Measurements from ENCODE around the gene SOWAHB.

SOWAHB gene

DNA sequence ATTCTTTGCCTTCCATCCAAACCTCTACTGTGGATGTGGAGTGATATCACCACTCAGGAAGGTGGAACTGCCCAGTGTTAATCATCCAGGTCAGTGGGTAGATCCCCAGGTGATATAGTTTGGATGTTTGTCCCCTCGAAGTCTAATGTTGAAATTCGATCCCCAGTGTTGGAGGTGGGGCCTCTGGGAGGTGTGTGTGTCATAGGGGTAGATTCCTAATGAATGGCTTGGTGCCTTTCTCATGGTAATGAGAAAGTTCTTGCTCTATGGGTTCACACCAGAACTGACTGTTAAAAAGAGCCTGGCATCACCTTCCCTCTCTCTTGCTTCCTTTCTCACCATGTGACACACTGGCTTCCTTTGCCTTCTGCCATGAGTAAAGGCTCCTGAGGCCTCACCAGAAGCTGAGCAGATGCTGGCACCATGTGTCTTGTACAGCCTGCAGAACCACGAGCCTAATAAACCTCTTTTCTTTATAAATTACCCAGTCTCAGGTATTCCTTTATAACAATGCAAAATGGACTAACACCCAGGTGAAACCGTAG, 6.8 kb upstream of the SOWAHB start:
- TF ChIP-seq, protein P1, sequence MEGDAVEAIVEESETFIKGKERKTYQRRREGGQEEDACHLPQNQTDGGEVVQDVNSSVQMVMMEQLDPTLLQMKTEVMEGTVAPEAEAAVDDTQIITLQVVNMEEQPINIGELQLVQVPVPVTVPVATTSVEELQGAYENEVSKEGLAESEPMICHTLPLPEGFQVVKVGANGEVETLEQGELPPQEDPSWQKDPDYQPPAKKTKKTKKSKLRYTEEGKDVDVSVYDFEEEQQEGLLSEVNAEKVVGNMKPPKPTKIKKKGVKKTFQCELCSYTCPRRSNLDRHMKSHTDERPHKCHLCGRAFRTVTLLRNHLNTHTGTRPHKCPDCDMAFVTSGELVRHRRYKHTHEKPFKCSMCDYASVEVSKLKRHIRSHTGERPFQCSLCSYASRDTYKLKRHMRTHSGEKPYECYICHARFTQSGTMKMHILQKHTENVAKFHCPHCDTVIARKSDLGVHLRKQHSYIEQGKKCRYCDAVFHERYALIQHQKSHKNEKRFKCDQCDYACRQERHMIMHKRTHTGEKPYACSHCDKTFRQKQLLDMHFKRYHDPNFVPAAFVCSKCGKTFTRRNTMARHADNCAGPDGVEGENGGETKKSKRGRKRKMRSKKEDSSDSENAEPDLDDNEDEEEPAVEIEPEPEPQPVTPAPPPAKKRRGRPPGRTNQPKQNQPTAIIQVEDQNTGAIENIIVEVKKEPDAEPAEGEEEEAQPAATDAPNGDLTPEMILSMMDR (conservative IDR thresholded peaks at IDR 0.05; ENCODE audit: low read depth, low read length) = no peak
- DNase-seq (ENCODE audit: low read depth) = no peak
- H3K4me3 ChIP-seq (ENCODE audit: low read depth, low read length) = no peak overlapping the region

DNA sequence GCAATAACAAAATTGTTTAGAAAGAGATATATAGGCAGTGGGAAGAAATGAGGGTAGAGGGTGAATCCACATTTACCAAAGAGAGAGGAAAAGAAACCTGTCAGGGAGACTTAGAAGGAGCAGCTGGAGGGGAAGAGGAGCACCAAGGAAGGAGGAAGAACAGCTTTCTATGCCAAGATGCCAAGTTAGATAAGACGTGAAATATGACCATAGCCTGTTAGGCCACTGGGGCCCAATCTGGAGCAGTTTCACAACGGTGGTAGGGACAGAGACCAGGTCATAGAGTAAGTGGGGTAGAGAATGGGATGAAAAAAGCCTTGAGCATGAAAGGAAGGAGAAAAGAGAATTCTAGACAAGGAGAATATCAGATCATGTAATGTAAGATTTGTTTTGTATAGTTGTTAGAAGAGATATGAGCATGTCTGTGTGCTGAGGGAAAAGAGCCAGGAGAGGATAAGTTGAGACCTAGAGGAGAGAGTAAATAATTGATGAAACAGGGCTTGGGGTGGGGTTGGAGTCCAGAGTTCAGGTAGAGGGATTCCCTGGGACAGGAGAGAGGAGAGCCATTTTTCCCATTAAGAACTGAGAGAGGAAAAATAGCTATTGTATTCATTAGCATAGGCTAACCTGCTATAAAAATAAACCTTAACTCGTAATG, 4.4 kb upstream of the SOWAHB start:
- DNase-seq (ENCODE audit: low read depth) = no peak
- TF ChIP-seq, protein P1 (conservative IDR thresholded peaks at IDR 0.05; ENCODE audit: low read depth, low read length) = no peak
- no peak overlapping the region for H3K4me3 ChIP-seq (ENCODE audit: low read depth, low read length)

DNA sequence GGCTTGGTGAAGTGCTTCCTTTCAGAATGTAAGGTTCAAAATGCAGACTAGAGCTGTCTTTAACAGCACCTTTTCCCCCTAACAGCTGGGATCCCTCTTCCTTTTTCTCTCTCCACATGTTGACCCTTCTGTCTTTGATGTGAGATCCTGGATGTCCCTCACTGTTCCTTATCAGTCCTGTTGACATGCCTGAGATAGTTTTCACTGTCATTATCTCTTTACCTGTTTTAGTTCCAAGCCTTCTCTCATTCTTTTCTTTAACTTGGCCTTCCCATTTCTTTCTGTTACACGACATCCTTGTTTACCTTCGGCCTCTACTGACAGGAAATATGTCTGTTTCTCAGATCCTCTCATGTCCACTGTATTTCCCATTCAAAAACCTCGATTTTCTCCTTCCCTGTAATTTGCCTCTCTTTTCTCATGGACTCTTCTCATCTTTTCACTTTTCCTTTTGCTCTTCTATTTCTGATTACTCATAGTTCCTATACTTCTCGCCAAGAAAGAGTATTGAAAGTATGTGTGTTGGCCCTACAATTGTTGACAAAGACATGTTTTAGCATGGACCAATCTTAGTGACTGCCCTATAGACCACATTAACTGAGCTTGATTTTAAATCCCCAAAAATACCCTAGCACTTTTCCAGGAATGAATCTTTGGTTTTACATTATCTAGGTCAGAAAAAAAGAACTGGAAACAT, 1.2 kb upstream of the SOWAHB start:
- TF ChIP-seq, protein P1 (conservative IDR thresholded peaks at IDR 0.05; ENCODE audit: low read depth, low read length) = no peak
- peak; percentile 16 for DNase-seq (ENCODE audit: low read depth)
- H3K4me3 ChIP-seq (ENCODE audit: low read depth, low read length) = no peak overlapping the region

DNA sequence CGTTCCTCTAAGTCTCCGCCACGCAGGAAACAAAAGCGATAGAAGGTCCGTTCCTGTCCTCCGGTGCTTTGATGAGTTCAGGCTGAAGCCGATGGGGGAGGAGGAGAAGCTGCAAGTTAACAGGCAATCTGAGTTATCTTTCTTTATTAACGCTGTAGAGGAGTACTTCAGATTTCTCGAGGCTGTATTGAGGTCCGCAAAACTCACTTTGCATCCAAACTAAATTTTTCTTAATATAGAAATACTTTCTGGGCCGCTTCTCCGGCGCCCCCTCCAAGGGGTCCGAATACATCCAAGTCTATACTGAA, 395 bp upstream of the SOWAHB start:
- TF ChIP-seq, protein P1 (conservative IDR thresholded peaks at IDR 0.05; ENCODE audit: low read depth, low read length) = no peak
- peak overlapping the region; percentile 52 for H3K4me3 ChIP-seq (ENCODE audit: low read depth, low read length)
- DNase-seq (ENCODE audit: low read depth) = peak; percentile 11

DNA sequence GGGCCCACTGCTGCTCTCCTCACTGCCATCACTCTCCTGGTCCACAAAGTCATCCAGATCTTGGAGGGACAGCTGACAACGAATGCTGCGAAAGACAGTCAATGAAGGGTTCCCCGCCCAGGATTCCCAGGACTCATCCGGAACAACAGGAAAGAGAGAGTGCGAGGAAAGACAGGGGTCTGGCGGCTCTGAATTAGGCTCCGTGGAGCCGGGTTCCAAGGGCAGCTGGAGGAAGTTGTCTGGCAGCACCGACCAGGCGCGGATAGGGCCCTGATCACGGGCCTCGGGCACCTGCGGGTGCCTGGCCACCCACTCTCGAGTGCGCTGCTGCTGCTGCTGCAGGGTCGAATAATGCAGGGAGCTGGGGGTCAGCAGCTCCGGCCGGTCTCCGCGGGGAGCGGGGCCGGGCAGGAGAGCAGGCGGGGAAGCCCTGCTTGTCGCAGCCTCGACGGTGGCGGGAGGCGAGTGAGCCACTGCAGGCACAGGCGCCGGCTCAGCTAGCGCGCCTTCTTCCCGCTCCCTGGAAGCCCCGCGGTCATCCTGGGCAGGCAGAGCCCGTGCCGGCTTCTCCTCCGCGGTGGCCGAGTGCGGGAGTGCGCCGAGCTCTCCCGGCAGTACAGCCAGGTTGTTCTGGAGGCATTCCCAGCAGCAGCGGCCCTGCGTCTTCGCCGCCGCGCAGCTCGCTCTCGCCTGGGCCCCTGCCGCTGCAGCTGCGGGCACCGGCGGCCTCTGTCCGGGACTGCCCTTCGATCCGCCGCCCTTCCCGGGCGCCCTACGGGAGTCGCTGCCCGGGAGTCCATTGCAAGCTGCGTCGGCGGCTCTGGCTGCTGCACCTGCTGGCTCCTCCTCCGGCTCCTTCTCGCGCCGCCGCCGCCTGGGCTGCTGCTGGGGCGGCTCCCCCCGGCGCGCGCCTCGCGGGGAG, 1.1 kb downstream of the SOWAHB start:
- peak; percentile 23 for DNase-seq (ENCODE audit: low read depth)
- TF ChIP-seq, protein P1 (conservative IDR thresholded peaks at IDR 0.05; ENCODE audit: low read depth, low read length) = no peak
- peak overlapping the region; percentile 40 for H3K4me3 ChIP-seq (ENCODE audit: low read depth, low read length)

DNA sequence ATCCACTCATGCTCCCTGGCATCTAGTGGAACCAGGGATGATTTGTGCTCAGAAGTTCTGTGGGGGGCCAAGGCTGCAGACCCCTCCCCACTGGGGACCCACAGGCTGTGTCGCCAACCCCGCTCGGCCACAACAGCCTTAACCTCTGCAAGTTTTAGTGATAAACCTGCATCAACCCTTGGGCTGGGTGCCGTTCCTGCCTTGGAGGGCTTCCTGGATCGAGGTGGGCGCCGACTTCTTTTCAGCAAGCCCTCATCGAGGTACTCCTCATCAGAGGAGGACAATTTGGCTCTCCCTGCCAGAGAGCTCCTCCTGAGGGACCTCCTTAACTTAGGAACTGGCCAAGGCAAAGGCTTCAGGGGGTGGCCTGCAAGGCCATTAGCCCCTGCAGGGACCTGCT, 1.9 kb downstream of the SOWAHB start:
- H3K4me3 ChIP-seq (ENCODE audit: low read depth, low read length) = no peak overlapping the region
- TF ChIP-seq, protein P1 (conservative IDR thresholded peaks at IDR 0.05; ENCODE audit: low read depth, low read length) = no peak
- DNase-seq (ENCODE audit: low read depth) = no peak
